Right lobe of liver (tissue), 4 donors: Measurements from ENCODE around the gene RRM1.

Experiments used
- POLR2A ChIP-seq: fragments of 450-650 bp; IDR thresholded peaks from one replicate; pipeline ENCODE4 v1.6.1; 2017; ENCODE audit warnings: antibody characterized with exemption, mild to moderate bottlenecking
- TF ChIP-seq, protein P1 (sequence below), 4 donors: fragments of 200-600 bp in 3 of 4; fragments of 450-650 bp in 1 of 4; IDR thresholded peaks; one replicate each; pipeline versions ENCODE4 v1.5.1 to v1.8.0; 2016 to 2022; ENCODE audit warnings: antibody characterized with exemption in 4 of 4, mild to moderate bottlenecking in 2 of 4
- donor health status: DM: no; HTN: no; CAD: no.
- donor health status: DM: no; HTN: no; CAD: no.
- donor health status: DM: no; HTN: yes; CAD: no.

DNA sequence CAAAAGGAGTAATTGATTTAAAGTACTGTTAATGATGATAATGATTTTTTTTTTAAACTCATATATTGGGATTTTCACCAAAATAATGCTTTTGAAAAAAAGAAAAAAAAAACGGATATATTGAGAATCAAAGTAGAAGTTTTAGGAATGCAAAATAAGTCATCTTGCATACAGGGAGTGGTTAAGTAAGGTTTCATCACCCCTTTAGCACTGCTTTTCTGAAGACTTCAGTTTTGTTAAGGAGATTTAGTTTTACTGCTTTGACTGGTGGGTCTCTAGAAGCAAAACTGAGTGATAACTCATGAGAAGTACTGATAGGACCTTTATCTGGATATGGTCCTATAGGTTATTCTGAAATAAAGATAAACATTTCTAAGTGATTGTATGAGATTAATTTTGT is 43.9 kb downstream of the RRM1 start:
- TF ChIP-seq POLR2A: no peak
- TF ChIP-seq, protein P1, sequence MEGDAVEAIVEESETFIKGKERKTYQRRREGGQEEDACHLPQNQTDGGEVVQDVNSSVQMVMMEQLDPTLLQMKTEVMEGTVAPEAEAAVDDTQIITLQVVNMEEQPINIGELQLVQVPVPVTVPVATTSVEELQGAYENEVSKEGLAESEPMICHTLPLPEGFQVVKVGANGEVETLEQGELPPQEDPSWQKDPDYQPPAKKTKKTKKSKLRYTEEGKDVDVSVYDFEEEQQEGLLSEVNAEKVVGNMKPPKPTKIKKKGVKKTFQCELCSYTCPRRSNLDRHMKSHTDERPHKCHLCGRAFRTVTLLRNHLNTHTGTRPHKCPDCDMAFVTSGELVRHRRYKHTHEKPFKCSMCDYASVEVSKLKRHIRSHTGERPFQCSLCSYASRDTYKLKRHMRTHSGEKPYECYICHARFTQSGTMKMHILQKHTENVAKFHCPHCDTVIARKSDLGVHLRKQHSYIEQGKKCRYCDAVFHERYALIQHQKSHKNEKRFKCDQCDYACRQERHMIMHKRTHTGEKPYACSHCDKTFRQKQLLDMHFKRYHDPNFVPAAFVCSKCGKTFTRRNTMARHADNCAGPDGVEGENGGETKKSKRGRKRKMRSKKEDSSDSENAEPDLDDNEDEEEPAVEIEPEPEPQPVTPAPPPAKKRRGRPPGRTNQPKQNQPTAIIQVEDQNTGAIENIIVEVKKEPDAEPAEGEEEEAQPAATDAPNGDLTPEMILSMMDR (IDR thresholded peaks at IDR 0.05): no peak
